ENCODE data around the gene SNX30.

DNA sequence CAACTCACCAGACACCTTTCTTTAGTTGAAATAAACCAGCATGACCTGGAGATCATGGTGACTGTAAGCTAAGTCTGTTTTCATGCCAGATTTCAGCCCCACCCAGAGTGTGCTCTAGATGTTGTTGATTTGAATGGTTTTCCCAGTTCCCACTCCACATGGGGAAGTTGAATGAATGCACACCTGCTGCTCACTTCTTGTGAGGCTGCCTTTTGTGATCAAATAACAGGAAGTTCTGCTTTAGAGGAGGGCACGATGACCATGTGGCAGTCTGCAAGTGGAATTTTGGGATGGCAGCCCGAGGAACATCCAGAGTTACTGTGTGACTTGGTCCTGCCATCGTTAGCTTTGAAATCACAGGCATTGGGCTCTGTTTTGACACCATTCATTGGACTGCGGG, 121.5 kb downstream of the SNX30 start:
- no peak for TF ChIP-seq POLR2A (IDR thresholded peaks at IDR 0.05)
- TF ChIP-seq EP300 (IDR thresholded peaks at IDR 0.05): no peak
